Natural killer cell (primary cell): ENCODE measurements around the gene RERE. TPM values are rescaled to one million over a fixed set of nuclear protein-coding genes. Genes with fewer than 3 reads are reported as not detected.

Source experiments
- ATAC-seq, 3 donors: fragments of 150-1000 bp in 2 of 3; fragments of 200-7000 bp in 1 of 3; cut with Tn5 transposase; 1 replicate in 1 of 3; 2 replicates in 2 of 3; pipeline ENCODE4 v1.10.0; 2021; ENCODE audit warnings: mild to moderate bottlenecking in 2 of 3, moderate library complexity in 2 of 3
- DNase-seq, 2 donors: peaks; one replicate each; pipeline versions ENCODE4 v3.0.0 to v3.0.0-alpha.2; 2013 to 2021; ENCODE audit warnings: mixed read lengths in 1 of 2
- H3K27ac ChIP-seq: one replicate; pipeline ENCODE4 v1.5.1; 2013; ENCODE audit warnings: mild to moderate bottlenecking, low read length
- H3K27me3 ChIP-seq: one replicate; pipeline ENCODE4 v1.6.1; 2013; ENCODE audit warnings: low read length; ENCODE audit not compliant: control insufficient read depth, insufficient read depth
- H3K36me3 ChIP-seq: one replicate; pipeline ENCODE4 v1.6.1; 2013; ENCODE audit warnings: low read length; ENCODE audit not compliant: control insufficient read depth, insufficient read depth
- H3K4me1 ChIP-seq: one replicate; pipeline ENCODE4 v1.6.1; 2013; ENCODE audit warnings: low read length; ENCODE audit not compliant: control insufficient read depth, insufficient read depth
- H3K4me3 ChIP-seq: one replicate; pipeline ENCODE4 v1.5.1; 2013; ENCODE audit warnings: low read length
- H3K9me3 ChIP-seq: one replicate; pipeline ENCODE4 v1.6.1; 2013; ENCODE audit warnings: low read length; ENCODE audit not compliant: control insufficient read depth, insufficient read depth
- H3K27ac Mint-ChIP-seq, 2 donors: one replicate each; pipeline ENCODE4 v1.8.0; 2022; ENCODE audit warnings: mild to moderate bottlenecking in 2 of 2, mixed read lengths in 2 of 2, moderate library complexity in 1 of 2
- H3K27me3 Mint-ChIP-seq, 2 donors: one replicate each; pipeline ENCODE4 v1.8.0; 2022; ENCODE audit warnings: low read depth in 2 of 2, mixed read lengths in 2 of 2
- H3K36me3 Mint-ChIP-seq: one replicate; pipeline ENCODE4 v1.8.0; 2022; ENCODE audit warnings: mixed read lengths
- H3K4me1 Mint-ChIP-seq, 2 donors: one replicate each; pipeline ENCODE4 v1.8.0; 2022; ENCODE audit warnings: mixed read lengths in 2 of 2
- H3K4me3 Mint-ChIP-seq: one replicate; pipeline ENCODE4 v1.8.0; 2022; ENCODE audit warnings: mild to moderate bottlenecking, moderate library complexity, mixed read lengths
- H3K9me3 Mint-ChIP-seq, 2 donors: one replicate each; pipeline ENCODE4 v1.8.0; 2022; ENCODE audit warnings: mixed read lengths in 2 of 2
- CTCF ChIP-seq: fragments of 200-600 bp; IDR thresholded peaks from one replicate; pipeline ENCODE4 v1.8.0; 2022; ENCODE audit warnings: antibody characterized with exemption
- WGBS: methylation state at CpG from one replicate; pipeline ENCODE4 v1.1.7; 2013; ENCODE audit warnings: missing lambda C conversion rate; ENCODE audit not compliant: insufficient coverage; 5-methylcytosine and 5-hydroxymethylcytosine counted together
- intact Hi-C: fragments of 100-400 bp; cut with micrococcal nuclease; formaldehyde crosslinking; loops from one replicate; pipeline ENCODE4 v1.14.2; 2022
- total RNA-seq, 4 donors: library from RNA; stranded (reverse); fragments of 120-200 nt in 1 of 4; gene quantifications; one replicate each; pipeline versions ENCODE4 v1.2.3 to v1.2.4, GENCODE V29; 2013 to 2022

Gene RERE
- total RNA-seq, 3 donors from 2014 or later (not counting 1 experiment from before 2014, with no cell fraction given), result 67.7 to 76.0 (median 73.0) TPM

GRCh38 chr1:8456308-8456912, 361.0 kb downstream of the RERE start:
- WGBS, result 100% methylated on average over 3 of the region's 4 CpGs
- Mint-ChIP-seq H3K36me3 (no peaks in the 10 kb centered on the region), H3K9me3 (no peaks in the 10 kb centered on the region), H3K4me3 (no peak overlapping the region), H3K4me1 (peaks cover 3 to 19% of the 10 kb centered on the region in 2 donors), H3K27ac (peak overlapping the region in 1 of 2 donors; percentile 5), H3K27me3 (no peaks in the 10 kb centered on the region)
- no peaks in the 10 kb centered on the region for H3K4me1 ChIP-seq
- H3K9me3 ChIP-seq, result no peaks in the 10 kb centered on the region
- no peak overlapping the region for H3K4me3 ChIP-seq
- no peaks in the 10 kb centered on the region for H3K36me3 ChIP-seq
- DNase-seq (no peak), ATAC-seq (no peak)
- no peaks in the 10 kb centered on the region for H3K27me3 ChIP-seq
- H3K27ac ChIP-seq, result no peak overlapping the region
- no peak for TF ChIP-seq CTCF
- intact Hi-C loops, result no loop called here

GRCh38 chr1:8455700-8456307, 361.6 kb downstream of the RERE start:
- Mint-ChIP-seq H3K36me3 (no peaks in the 10 kb centered on the region), H3K9me3 (no peaks in the 10 kb centered on the region), H3K27ac (no peak overlapping the region), H3K4me1 (peaks cover 0 to 17% of the 10 kb centered on the region in 2 donors), H3K27me3 (no peaks in the 10 kb centered on the region), H3K4me3 (no peak overlapping the region)
- Histone ChIP-seq H3K27ac (no peak overlapping the region), H3K36me3 (no peaks in the 10 kb centered on the region), H3K27me3 (no peaks in the 10 kb centered on the region), H3K4me1 (no peaks in the 10 kb centered on the region), H3K4me3 (no peak overlapping the region), H3K9me3 (no peaks in the 10 kb centered on the region)
- intact Hi-C loops, result no loop called here
- no peak for ATAC-seq
- WGBS, result 93% methylated on average over 7 of the region's 7 CpGs
- DNase-seq, result no peak
- no peak for TF ChIP-seq CTCF

- H3K36me3 ChIP-seq, result peaks cover 2% of the 10 kb centered on the region
- no peaks in the 10 kb centered on the region for H3K27me3 ChIP-seq
- DNase-seq (no peak), ATAC-seq (no peak)
- intact Hi-C loops, result no loop called here
- Mint-ChIP-seq H3K9me3 (no peaks in the 10 kb centered on the region), H3K4me3 (no peak overlapping the region), H3K27me3 (peaks cover 3 to 6% of the 10 kb centered on the region in 2 donors), H3K27ac (no peak overlapping the region), H3K36me3 (peaks cover 5% of the 10 kb centered on the region), H3K4me1 (peaks cover 18 to 21% of the 10 kb centered on the region in 2 donors)
- WGBS, result 96% methylated on average over 11 of the region's 11 CpGs
- TF ChIP-seq CTCF, result no peak
- H3K4me3 ChIP-seq, result no peak overlapping the region
- no peak overlapping the region for H3K27ac ChIP-seq
- H3K9me3 ChIP-seq, result no peaks in the 10 kb centered on the region
- peaks cover 11% of the 10 kb centered on the region for H3K4me1 ChIP-seq
Observed at GRCh38 chr1:8450312-8450711, 367.1 kb downstream of the RERE start.
